D721Med (cell line): ENCODE measurements around the gene RNU6-1.

Experiments used
- DNase-seq: peaks from one replicate; pipeline ENCODE4 v3.0.0; 2011; ENCODE audit warnings: low spot score; ENCODE audit not compliant: insufficient read length
- FAIRE-seq: peaks from 2 replicates; lab custom pipeline; 2011; peaks lifted over from hg19 to GRCh38; lab: Jason Lieb, UNC
- CTCF ChIP-seq: IDR thresholded peaks from 2 replicates; pipeline ENCODE4 v1.5.1; 2012; ENCODE audit warnings: mild to moderate bottlenecking, control low read depth; ENCODE audit not compliant: insufficient read depth; ENCODE audit errors: missing control alignments

The RNU6-1 gene

GRCh38 chr15:67839499-67839928 is 331 bp downstream of the RNU6-1 start:
- TF ChIP-seq CTCF, result no peak
- DNase-seq, result no peak
- no peak for FAIRE-seq

GRCh38 chr15:67838789-67839332 is 984 bp downstream of the RNU6-1 start:
- DNase-seq (no peak), FAIRE-seq (no peak)
- no peak for TF ChIP-seq CTCF

GRCh38 chr15:67836955-67837354 is 2.9 kb downstream of the RNU6-1 start:
- no peak for TF ChIP-seq CTCF
- DNase-seq (no peak), FAIRE-seq (no peak)

GRCh38 chr15:67836477-67836876 is 3.4 kb downstream of the RNU6-1 start:
- FAIRE-seq, result no peak
- no peak for DNase-seq
- TF ChIP-seq CTCF, result peak; percentile 83

GRCh38 chr15:67836134-67836455 is 3.8 kb downstream of the RNU6-1 start:
- TF ChIP-seq CTCF, result no peak
- FAIRE-seq (no peak), DNase-seq (no peak)

GRCh38 chr15:67835297-67836133 is 4.3 kb downstream of the RNU6-1 start:
- no peak for TF ChIP-seq CTCF
- no peak for FAIRE-seq
- DNase-seq, result no peak
